22Rv1 (cell line): Measurements from ENCODE around the gene CRACR2B.

Source experiments
- ZFX ChIP-seq: fragments of 450-650 bp; IDR thresholded peaks from 2 replicates; pipeline ENCODE4 v1.6.1; 2017; ENCODE audit warnings: antibody characterized with exemption, borderline replicate concordance
- TF ChIP-seq, protein P1 (sequence below): fragments of 450-650 bp; IDR thresholded peaks from 2 replicates; pipeline ENCODE4 v1.5.1; 2017; ENCODE audit warnings: mild to moderate bottlenecking

DNA sequence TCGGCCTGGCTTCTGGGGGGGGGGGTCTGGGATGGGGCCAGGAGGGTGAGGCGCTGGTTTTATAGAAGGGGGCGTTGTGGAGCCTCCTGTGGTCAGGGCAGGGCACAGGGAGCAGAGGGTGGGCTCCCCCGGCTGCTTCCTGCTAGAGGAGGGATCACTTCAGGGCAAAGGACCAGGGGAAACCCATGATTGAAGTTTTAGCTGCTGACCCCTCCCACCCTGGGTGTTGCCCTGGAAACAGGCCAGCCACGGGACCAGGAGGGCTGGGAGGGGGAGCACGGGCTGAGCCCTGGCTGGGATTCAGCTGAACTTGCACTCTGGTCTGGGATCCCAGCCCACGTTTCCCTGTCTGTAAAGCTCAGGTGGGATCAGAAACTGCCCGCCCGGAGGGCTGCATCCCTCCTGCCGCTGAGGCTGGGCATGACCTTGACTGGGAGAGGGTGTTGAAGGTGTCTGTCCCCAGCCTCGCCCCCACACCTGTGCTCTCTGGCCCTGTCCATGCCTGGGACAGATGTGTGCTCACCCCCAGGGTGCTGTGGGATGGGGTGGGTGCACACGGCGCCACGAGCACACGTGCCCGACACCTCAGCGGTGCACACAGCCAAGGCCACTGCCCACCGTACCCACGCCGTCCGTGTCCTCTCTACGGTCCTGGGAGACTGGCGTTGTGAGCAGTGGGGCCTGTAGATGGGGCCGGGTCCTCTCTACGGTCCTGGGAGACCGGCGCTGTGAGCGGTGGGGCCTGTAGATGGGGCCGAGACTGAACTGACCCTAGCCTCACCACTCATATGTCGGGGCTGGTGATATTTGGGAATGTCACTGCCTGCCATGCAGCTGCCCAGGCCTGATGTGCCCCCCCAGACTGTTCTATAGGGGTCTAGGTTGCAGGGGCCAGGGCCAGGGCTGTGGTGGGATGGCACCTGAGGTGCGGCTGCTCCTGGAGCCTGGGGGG, 17.2 kb downstream of the CRACR2B start:
- TF ChIP-seq, protein P1, sequence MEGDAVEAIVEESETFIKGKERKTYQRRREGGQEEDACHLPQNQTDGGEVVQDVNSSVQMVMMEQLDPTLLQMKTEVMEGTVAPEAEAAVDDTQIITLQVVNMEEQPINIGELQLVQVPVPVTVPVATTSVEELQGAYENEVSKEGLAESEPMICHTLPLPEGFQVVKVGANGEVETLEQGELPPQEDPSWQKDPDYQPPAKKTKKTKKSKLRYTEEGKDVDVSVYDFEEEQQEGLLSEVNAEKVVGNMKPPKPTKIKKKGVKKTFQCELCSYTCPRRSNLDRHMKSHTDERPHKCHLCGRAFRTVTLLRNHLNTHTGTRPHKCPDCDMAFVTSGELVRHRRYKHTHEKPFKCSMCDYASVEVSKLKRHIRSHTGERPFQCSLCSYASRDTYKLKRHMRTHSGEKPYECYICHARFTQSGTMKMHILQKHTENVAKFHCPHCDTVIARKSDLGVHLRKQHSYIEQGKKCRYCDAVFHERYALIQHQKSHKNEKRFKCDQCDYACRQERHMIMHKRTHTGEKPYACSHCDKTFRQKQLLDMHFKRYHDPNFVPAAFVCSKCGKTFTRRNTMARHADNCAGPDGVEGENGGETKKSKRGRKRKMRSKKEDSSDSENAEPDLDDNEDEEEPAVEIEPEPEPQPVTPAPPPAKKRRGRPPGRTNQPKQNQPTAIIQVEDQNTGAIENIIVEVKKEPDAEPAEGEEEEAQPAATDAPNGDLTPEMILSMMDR: no peak
- no peak for TF ChIP-seq ZFX
